Naive B cell (primary cell): Measurements from ENCODE around the gene WHRN. TPM values are rescaled to one million over a fixed set of nuclear protein-coding genes. Genes with fewer than 3 reads are reported as not detected.
A peak's percentile ranks its signal among the peaks of the same experiment; 100 is the strongest.

Experiments used
- ATAC-seq, 2 donors: fragments of 150-1000 bp; cut with Tn5 transposase; 2 replicates each; pipeline ENCODE4 v1.10.0; 2021; ENCODE audit warnings: low read depth in 2 of 2, mild to moderate bottlenecking in 2 of 2, moderate library complexity in 2 of 2
- DNase-seq: peaks from one replicate; pipeline ENCODE4 v3.0.0; 2022
- H3K27ac Mint-ChIP-seq, 6 donors: one replicate each; pipeline ENCODE4 v1.8.0; 2020 to 2022; ENCODE audit warnings: mild to moderate bottlenecking in 6 of 6, mixed read lengths in 6 of 6, moderate library complexity in 5 of 6, inconsistent platforms in 2 of 6
- H3K27me3 Mint-ChIP-seq, 3 donors: one replicate each; pipeline ENCODE4 v1.8.0; 2021 to 2022; ENCODE audit warnings: mixed read lengths in 3 of 3, mild to moderate bottlenecking in 1 of 3
- H3K36me3 Mint-ChIP-seq, 2 donors: one replicate each; pipeline ENCODE4 v1.8.0; 2020 to 2022; ENCODE audit warnings: mixed read lengths in 2 of 2, inconsistent platforms in 1 of 2, mild to moderate bottlenecking in 1 of 2
- H3K4me1 Mint-ChIP-seq, 3 donors: one replicate each; pipeline ENCODE4 v1.8.0; 2020 to 2022; ENCODE audit warnings: mixed read lengths in 3 of 3, inconsistent platforms in 1 of 3, mild to moderate bottlenecking in 1 of 3, moderate library complexity in 1 of 3
- H3K4me3 Mint-ChIP-seq, 8 donors: one replicate each; pipeline ENCODE4 v1.8.0; 2020 to 2022; ENCODE audit warnings: mild to moderate bottlenecking in 8 of 8, mixed read lengths in 8 of 8, moderate library complexity in 8 of 8, inconsistent platforms in 2 of 8
- H3K9me3 Mint-ChIP-seq, 7 donors: one replicate each; pipeline ENCODE4 v1.8.0; 2020 to 2022; ENCODE audit warnings: mixed read lengths in 7 of 7, mild to moderate bottlenecking in 5 of 7, inconsistent platforms in 2 of 7, moderate library complexity in 1 of 7
- polyA plus RNA-seq, 6 donors: library from polyadenylated mRNA; unstranded; fragments of 300-500 nt; fragmentation: Illumina TruSeq; gene quantifications; one replicate each; pipeline ENCODE4 v1.2.3, GENCODE V29; 2021; ENCODE audit warnings: low read depth in 6 of 6

The WHRN gene
- polyA plus RNA-seq, 6 donors from 2014 or later, result 0.27 to 2.0 (median 0.95) TPM

DNA sequence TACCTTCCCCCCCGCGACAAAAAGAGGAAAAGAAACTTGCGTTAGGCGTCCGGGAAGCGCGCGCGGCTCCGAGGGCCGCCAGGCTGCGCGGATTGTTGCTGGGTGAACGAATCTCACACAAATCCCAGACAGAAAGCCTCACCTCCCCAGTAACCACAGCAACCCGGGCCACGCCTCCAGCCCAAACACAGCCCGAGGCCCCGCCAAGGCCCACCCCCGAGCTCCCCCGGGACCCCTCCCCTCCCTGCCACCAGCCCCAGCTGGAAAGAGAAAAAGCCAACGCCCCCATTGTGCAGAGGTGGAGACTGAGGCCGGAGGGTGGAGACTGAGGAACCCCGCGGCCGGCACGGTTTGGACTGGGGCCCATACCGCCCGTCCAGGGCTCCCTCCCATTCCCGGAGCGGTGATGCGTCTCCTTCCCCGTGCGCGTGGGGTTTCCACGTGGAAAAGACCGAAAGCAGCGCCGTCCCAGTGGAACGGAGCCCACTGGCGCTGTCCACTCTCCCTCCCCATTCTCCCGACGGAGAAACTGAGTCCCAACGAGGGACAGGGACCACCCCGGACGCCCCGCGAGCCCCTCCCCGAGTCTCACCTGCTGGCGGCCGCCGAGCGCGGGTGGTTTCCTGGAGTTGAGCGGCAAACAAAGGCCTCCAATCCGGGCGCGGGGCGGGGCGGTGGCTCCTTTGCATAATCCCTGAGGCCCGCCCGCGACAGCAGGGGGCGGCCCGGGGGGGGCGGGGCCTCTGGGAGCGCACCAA, 107.2 kb downstream of the WHRN start:
- peak overlapping the region; percentile 84 to 97 (median 91) for H3K4me3 Mint-ChIP-seq
- H3K36me3 Mint-ChIP-seq, result peaks cover 0 to 14% of the 10 kb centered on the region in 2 donors
- H3K9me3 Mint-ChIP-seq, result no peaks in the 10 kb centered on the region
- DNase-seq (peak; percentile 98), ATAC-seq (peak; percentile 81)
- no peaks in the 10 kb centered on the region for H3K27me3 Mint-ChIP-seq
- H3K27ac Mint-ChIP-seq, result peak overlapping the region; percentile 96 to 100 (median 97)
- peaks cover 39 to 56% (median 47%) of the 10 kb centered on the region in 3 donors for H3K4me1 Mint-ChIP-seq

- DNase-seq (no peak), ATAC-seq (no peak)
- peak overlapping the region; percentile 96 to 100 (median 97) for H3K27ac Mint-ChIP-seq
- peaks cover 0 to 14% of the 10 kb centered on the region in 2 donors for H3K36me3 Mint-ChIP-seq
- H3K9me3 Mint-ChIP-seq, result no peaks in the 10 kb centered on the region
- H3K4me1 Mint-ChIP-seq, result peaks cover 45 to 63% (median 53%) of the 10 kb centered on the region in 3 donors
- H3K4me3 Mint-ChIP-seq, result peak overlapping the region; percentile 84 to 97 (median 91)
- no peaks in the 10 kb centered on the region for H3K27me3 Mint-ChIP-seq
Observed at GRCh38 chr9:114397219-114397847, 107.9 kb downstream of the WHRN start.

DNA sequence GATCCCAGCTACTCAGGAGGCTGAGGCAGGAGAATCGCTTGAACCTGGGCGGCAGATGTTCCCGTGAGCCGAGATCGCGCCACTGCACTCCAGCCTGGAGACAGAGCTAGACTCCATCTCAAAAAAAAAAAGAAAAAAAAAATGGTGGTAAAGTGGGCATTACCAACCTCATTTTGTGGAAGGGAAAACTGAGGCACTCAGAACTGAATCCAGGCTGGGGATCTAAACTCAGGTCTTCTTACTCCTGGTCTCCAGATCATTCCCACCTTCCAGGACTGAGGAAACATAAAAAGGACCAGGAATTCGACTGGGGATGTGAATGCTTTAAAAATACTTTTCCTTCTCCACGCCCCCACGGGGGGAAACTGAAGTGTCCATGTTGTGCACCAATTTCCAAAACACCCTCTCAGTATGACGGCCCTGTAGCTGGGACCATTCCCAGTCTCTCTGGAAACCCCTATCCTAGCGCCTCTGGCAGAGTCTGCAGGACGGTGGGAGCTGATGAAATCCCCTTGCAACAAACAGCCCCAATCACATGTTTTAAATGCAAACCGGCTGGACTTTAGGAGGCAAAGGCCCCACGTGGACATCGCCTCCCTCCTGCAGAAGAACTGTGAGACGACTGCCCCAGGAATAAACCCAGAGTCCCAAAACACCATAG, 108.6 kb downstream of the WHRN start:
- no peak for DNase-seq
- Mint-ChIP-seq H3K4me3 (peak overlapping the region; percentile 84 to 97 (median 91)), H3K9me3 (no peaks in the 10 kb centered on the region), H3K36me3 (peaks cover 0 to 14% of the 10 kb centered on the region in 2 donors), H3K4me1 (peaks cover 48 to 69% (median 57%) of the 10 kb centered on the region in 3 donors), H3K27ac (peak overlapping the region; percentile 96 to 100 (median 97)), H3K27me3 (no peaks in the 10 kb centered on the region)
- ATAC-seq, result no peak

GRCh38 chr9:114395768-114396167, 109.5 kb downstream of the WHRN start:
- Mint-ChIP-seq H3K27me3 (no peaks in the 10 kb centered on the region), H3K36me3 (peaks cover 0 to 14% of the 10 kb centered on the region in 2 donors), H3K27ac (peak overlapping the region; percentile 51 to 96 (median 92)), H3K9me3 (no peaks in the 10 kb centered on the region), H3K4me1 (peaks cover 56 to 78% (median 66%) of the 10 kb centered on the region in 3 donors), H3K4me3 (peak overlapping the region; percentile 38 to 97 (median 83))
- DNase-seq, result no peak
- no peak for ATAC-seq

DNA sequence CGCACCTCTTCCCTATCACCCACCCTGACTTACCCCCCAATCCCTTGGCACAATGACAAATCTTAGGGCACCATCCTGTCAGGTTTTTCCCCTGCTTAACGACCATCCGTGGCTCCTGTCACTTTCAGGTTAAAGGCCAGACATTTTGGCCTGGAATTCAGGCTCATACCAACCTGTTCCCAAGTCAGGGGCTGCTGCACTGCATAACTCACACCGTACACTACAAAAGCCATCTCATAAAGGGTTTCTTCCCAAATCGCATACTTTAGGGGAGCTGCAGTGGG, 110.0 kb downstream of the WHRN start:
- DNase-seq (no peak), ATAC-seq (no peak)
- peaks cover 0 to 14% of the 10 kb centered on the region in 2 donors for H3K36me3 Mint-ChIP-seq
- no peaks in the 10 kb centered on the region for H3K9me3 Mint-ChIP-seq
- H3K27ac Mint-ChIP-seq, result peak overlapping the region; percentile 64 to 96 (median 92)
- peaks cover 61 to 83% (median 71%) of the 10 kb centered on the region in 3 donors for H3K4me1 Mint-ChIP-seq
- no peaks in the 10 kb centered on the region for H3K27me3 Mint-ChIP-seq
- H3K4me3 Mint-ChIP-seq, result peak overlapping the region; percentile 38 to 89 (median 80)

- Mint-ChIP-seq H3K9me3 (no peaks in the 10 kb centered on the region), H3K27me3 (no peaks in the 10 kb centered on the region), H3K27ac (peak overlapping the region; percentile 64 to 96 (median 92)), H3K4me1 (peaks cover 67 to 89% (median 77%) of the 10 kb centered on the region in 3 donors), H3K4me3 (peak overlapping the region; percentile 38 to 89 (median 80)), H3K36me3 (peaks cover 0 to 14% of the 10 kb centered on the region in 2 donors)
- ATAC-seq (no peak), DNase-seq (no peak)
Observed at GRCh38 chr9:114394523-114395333, 110.5 kb downstream of the WHRN start.

DNA sequence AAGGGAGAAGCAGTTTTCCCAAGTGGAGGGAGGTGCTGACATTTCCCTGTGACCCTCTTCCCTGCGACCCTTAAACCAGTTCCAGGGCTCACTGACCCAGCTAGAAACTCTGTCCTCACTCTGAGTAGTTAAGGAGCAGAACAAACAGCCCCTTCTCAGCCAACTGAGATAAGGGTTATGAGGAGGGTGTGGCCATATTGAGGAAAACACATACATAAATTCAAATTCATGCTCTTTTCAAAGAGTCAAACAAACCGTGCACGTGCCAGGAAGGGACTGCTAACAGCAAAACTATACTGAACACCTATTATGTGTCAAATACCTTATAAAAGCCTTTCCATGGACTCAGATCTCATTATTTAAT, 112.5 kb downstream of the WHRN start:
- H3K36me3 Mint-ChIP-seq, result peaks cover 0 to 17% of the 10 kb centered on the region in 2 donors
- ATAC-seq, result no peak
- no peak for DNase-seq
- peak overlapping the region in 7 of 8 donors; percentile 36 to 83 (median 48) for H3K4me3 Mint-ChIP-seq
- no peaks in the 10 kb centered on the region for H3K27me3 Mint-ChIP-seq
- H3K27ac Mint-ChIP-seq, result peak overlapping the region; percentile 66 to 98 (median 86)
- H3K9me3 Mint-ChIP-seq, result no peaks in the 10 kb centered on the region
- peaks cover 86 to 99% (median 95%) of the 10 kb centered on the region in 3 donors for H3K4me1 Mint-ChIP-seq

GRCh38 chr9:114390952-114391351, 114.3 kb downstream of the WHRN start:
- Mint-ChIP-seq H3K4me1 (peaks cover 81 to 86% (median 84%) of the 10 kb centered on the region in 3 donors), H3K4me3 (peak overlapping the region; percentile 56 to 99 (median 96)), H3K27ac (peak overlapping the region; percentile 70 to 99 (median 90)), H3K9me3 (no peaks in the 10 kb centered on the region), H3K36me3 (peaks cover 0 to 20% of the 10 kb centered on the region in 2 donors), H3K27me3 (no peaks in the 10 kb centered on the region)
- DNase-seq (no peak), ATAC-seq (no peak)

GRCh38 chr9:114389612-114390368, 115.5 kb downstream of the WHRN start:
- ATAC-seq (peak; percentile 3 to 5), DNase-seq (no peak)
- peak overlapping the region; percentile 56 to 99 (median 96) for H3K4me3 Mint-ChIP-seq
- peaks cover 81 to 85% (median 83%) of the 10 kb centered on the region in 3 donors for H3K4me1 Mint-ChIP-seq
- H3K9me3 Mint-ChIP-seq, result no peaks in the 10 kb centered on the region
- peaks cover 0 to 20% of the 10 kb centered on the region in 2 donors for H3K36me3 Mint-ChIP-seq
- no peaks in the 10 kb centered on the region for H3K27me3 Mint-ChIP-seq
- peak overlapping the region; percentile 79 to 99 (median 92) for H3K27ac Mint-ChIP-seq

- Mint-ChIP-seq H3K4me3 (peak overlapping the region; percentile 95 to 99 (median 97)), H3K4me1 (peaks cover 81 to 86% (median 83%) of the 10 kb centered on the region in 3 donors), H3K27me3 (no peaks in the 10 kb centered on the region), H3K27ac (peak overlapping the region; percentile 79 to 99 (median 95)), H3K9me3 (no peaks in the 10 kb centered on the region), H3K36me3 (peaks cover 1 to 13% of the 10 kb centered on the region in 2 donors)
- DNase-seq (no peak), ATAC-seq (no peak)
Observed at GRCh38 chr9:114388764-114389375, 116.4 kb downstream of the WHRN start.

DNA sequence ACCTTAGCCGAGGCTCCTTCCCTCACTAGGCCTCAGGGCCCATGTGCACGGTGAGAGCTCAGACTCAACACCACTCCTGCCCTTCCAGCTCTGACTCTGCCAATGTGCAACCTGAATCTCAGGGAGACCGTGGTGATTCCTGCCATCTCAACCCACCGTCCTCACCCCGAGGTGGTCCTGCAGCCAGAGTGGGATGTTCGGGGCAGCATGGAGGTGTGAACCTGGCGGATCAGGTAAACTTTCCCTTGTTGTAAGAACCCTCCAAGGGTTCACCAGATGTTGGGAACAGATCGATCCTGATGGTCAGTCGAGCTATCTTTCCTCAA, 117.0 kb downstream of the WHRN start:
- Mint-ChIP-seq H3K27me3 (no peaks in the 10 kb centered on the region), H3K4me1 (peaks cover 81 to 86% (median 83%) of the 10 kb centered on the region in 3 donors), H3K36me3 (peaks cover 4 to 13% of the 10 kb centered on the region in 2 donors), H3K9me3 (no peaks in the 10 kb centered on the region), H3K4me3 (peak overlapping the region; percentile 95 to 99 (median 97)), H3K27ac (peak overlapping the region in 5 of 6 donors; percentile 79 to 99 (median 97))
- ATAC-seq (no peak), DNase-seq (no peak)
